DMS 273 treated with DMSO at 0.1 percent for 48 hours (cell line): ENCODE data around the gene YBX1.
"Not testable (repeated sequence)": the region's sequence is repeated elsewhere in the genome, so short reads cannot be mapped to it uniquely, and the experiment has no call there.

Experiments
- DNase-seq: peaks from one replicate; lab custom pipeline; 2025; lab: John Stamatoyannopoulos, UW

The YBX1 gene

DNA sequence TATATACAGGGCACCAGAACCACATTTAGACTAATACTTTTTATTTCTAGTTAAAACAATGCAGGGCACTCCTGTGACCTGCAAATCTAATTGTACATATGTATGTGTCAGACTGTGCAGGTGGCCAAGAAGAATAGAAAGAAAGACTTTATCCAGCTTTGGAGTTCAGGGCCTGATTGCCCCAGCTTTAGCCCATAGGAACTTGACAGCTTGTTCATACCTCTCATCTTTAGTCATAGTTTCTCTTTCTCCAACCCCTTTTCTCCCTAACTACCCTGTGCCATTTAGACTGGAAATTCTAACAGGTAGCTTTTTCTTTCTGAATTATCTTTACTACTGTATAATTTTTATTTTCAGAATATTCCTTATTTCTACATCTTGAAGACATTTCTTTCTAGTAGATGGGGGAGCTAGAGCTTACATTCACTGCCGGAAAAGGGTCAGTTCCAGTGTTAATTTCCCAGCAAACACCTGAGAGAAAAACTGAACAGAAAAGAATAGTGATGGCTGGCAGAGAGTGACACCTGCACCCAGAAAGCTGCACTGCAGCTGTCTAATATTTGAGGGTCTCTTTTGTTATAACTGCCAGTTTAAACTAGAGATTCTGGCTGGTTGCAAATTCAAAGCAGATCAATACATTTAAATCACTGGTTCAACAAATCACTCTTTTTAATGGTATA lies 8.4 kb downstream of the YBX1 start:
- no peak for DNase-seq

DNA sequence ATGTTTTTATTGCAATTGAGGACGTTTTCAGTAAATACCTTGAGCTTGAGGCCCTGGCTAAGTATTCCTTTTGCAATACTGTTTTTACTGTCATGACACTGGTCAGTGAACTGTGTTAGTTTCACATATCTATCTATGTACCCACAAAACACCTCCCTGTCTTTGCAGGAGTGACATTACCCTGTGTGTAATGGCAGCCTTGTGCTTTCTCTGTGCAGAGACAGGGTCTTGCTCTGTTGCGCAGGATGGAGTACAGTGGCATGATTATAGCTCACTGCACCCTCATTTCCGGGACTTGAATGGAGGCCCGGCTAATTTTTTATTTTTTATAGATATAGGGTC lies 8.9 kb downstream of the YBX1 start:
- no peak for DNase-seq

- DNase-seq: no peak
Measured at GRCh38 chr1:42692461-42692860, 10.2 kb downstream of the YBX1 start.

DNA sequence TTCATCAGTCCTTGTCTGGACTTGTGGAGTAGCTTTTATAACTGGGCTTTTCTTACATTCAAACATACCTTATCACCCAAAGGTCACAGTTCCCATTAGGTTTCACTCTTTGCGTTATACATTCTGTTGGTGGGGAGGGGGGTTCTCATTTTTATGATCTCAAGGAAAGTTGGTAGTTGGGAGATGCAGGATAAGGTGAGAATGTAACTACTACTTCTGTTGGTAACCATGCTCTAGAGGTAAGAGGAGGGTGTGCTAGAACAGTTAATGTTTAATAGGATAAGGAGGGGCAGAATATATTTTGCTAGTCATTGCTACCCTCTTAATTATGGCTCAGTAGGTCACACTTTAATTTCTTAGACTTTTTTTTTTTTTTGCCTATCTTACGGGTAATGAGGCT lies 10.7 kb downstream of the YBX1 start:
- no peak for DNase-seq

DNA sequence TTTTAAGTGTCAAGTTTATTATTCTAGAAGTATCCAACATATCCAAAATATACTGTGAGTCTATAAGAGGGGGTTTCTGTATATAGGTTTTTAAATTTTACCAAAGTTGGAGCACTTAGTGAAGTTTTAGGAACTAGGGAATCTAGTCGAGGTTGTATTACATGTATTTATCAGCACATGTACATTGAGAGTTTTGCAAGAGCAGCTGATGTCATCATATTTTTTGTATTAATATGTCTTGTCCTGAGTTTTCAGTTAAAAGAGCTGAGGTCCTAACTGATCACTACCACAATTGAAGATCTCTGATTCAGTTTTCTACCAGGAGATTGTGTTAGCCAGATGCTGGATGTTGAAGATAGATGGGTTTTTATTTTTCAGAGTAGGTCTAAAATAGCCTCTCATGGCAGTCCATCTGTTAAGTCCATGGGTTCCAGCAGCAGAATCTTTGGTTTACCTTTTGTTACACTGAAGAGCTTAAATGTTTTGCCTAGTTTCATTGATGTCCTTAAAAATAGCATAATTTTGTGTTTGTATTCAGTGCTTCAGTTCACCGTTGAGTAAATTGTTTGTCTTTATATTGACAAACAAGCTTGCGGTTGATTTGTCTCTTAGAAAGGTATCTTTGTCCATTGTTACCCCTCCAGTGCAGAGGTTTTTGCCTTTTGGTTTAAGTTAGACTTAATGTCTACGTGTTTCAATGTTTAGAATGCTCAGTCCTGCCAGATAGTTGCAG lies 16.0 kb downstream of the YBX1 start:
- DNase-seq: no peak

DNA sequence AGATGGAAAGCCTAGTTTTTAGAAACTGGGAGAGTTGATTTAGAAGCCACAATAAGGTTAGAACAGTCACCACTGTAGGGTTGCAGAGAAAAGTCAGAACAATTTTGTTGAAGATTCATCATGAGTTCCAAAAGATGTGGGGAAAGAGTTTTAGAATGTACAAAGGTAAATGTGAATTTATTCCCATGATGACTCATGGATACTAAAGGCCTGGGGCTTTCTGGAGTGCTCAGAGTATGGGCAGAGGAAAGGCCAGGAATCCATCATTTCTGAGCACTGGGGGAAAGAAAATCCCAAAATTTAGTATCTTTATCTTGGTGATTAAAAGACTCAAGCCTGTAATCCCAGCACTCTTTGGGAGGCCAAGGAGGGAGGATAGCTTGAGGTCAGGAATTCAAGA lies 17.8 kb downstream of the YBX1 start:
- DNase-seq: no peak

DNA sequence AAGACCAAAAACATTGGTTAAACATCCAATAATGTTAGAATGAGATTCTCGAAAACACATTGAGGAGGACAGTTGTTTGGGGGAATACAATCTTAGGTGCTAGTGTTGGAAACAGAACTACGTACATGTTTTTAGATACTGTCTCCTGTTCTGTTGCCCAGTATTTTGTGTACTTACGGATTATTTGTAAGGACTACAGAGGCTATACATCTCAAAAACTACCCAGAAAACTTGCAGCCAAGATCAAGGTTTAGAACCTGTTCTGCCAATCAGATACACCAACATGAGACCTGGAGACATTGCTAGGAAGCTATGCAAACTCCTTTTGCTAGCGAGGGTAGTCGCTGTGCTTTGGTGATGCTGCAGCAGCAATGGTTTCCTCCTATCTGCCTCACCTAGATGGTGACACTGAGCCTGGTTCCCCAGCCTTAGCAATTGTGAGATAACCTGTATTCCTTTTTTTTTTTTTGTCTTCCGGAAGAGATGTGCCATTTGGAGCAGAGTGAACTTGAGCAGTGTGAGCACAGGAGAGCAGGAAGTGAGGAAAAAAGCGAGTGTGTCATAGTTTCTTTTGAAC lies 21.8 kb downstream of the YBX1 start:
- DNase-seq: no peak

- DNase-seq: not testable (repeated sequence)
Measured at GRCh38 chr1:42712808-42713207, 30.6 kb downstream of the YBX1 start.

- DNase-seq: no peak
Measured at GRCh38 chr1:42713293-42713692, 31.1 kb downstream of the YBX1 start.

- DNase-seq: not testable (repeated sequence)
Measured at GRCh38 chr1:42714441-42714840, 32.2 kb downstream of the YBX1 start.

DNA sequence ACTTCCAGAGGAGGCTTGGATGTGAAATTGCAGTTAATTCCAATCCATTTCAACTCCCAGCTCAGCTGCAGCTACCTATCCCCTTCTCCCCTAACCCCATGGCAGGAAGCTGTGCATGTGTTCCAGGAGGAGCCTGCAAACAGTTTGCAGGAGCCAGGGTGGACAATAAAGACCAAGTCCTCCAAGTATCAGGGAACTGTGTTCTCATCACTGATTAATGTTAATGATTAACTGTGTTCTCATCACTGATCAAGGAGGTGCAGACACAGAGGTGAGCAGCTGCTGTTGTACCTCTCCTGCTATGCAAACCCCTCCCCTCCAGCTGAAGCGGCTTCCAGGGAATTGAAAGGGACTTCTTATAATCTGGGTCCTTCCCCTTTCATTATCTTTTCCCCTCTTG lies 38.6 kb downstream of the YBX1 start:
- no peak for DNase-seq

DNA sequence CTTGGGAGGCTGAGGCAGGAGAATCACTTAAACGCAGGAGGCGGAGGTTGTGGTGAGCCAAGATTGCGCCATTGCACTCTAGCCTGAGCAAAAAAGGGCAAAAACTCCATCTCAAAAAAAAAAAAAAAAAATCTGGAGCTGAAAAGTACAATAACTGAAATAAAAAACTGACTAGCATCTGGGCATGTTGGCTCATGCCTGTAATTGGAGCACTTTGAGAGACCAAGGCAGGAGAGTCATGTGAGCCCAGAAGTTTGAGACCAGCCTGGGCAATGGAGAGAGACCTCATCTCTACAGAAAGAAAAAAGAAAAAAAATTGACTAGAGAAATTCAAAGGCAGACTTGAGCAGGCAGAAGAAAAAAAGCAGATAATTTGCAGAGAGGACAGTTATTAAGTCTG lies 39.7 kb downstream of the YBX1 start:
- no peak for DNase-seq

DNA sequence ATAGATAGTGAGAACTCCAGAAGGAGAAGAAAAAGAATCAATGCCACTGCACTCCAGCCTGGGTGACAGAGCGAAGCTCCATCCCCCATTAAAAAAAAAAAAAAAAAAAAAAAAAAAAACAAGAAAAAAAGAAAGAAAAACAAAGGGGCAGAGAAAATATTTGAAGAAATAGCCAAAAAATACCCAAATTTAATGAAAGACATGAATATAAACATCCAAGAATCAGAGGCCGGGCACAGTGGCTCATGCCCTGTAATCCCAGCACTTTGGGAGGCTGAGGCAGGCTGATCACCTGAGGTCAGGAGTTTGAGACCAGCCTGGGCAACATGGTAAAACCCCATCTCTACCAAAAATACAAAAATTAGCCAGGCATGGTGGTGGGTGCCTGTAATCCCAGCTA lies 40.2 kb downstream of the YBX1 start:
- DNase-seq: not testable (repeated sequence)

- DNase-seq: no peak
Measured at GRCh38 chr1:42723511-42723910, 41.3 kb downstream of the YBX1 start.

GRCh38 chr1:42725820-42726219 lies 43.6 kb downstream of the YBX1 start:
- not testable (repeated sequence) for DNase-seq

DNA sequence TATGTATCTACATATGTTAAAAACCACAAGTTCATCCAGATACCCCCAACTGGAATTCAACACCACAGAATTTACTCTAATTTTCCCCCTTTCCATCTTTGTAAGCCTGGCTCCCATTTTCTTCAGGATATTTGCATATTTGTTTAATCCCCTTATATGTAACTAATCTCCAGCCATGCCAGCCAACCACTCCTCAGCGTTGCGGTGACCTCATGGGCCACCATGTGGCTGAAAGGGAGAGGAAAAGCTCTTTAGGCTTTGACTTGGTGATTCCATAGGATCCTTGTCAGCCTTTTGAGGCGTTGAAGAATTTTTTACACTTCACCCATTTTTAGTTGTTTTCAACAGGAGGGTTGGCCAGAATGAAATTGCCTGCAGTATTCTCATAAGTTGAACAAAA lies 47.8 kb downstream of the YBX1 start:
- no peak for DNase-seq

GRCh38 chr1:42730988-42731387 lies 48.8 kb downstream of the YBX1 start:
- no peak for DNase-seq

DNA sequence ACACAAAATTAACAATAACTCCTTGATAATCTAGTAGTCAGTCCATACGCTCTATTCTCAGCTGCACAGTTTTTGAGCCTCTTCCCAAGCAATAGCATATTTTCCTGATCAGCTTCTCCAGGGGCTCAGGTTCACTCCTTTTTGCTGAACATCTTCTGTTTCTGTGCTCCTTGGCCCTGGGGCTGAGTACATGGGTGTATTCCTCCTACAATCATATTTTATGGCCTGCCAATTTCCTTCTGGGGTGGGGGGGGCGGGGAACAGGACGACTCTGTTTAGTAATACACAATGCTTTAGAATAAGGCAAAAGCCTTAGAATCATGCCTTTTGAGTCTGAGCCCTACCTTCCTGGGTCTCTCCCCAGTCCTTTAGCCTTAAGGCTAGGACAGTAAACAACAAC lies 49.4 kb downstream of the YBX1 start:
- DNase-seq: no peak

DNA sequence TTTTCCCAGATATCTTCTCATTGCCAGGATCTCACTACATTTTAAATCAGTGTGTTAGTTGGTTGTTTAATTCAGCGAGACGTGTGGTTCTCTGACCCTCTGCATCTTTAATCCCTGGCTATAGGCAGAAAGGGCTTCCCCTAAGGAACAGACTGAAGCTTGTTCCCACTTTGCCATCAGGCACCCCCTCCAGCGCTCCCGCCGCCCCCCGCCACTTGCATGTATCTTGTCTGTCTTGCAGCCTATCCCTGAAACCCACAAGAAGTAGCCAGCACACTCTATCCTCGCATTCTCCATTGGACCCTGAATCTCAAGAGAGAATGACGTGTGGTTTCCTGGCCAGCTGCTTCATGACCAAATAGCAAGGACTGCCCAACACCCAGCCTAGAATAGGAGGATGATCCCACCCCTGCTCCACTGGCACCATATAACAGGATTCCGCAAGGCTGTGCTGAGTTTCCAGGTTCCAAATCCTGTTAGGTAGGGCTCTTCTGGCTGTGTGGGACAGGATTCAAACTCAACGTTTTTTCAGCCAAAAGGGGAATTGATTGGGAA lies 50.0 kb downstream of the YBX1 start:
- DNase-seq: no peak

DNA sequence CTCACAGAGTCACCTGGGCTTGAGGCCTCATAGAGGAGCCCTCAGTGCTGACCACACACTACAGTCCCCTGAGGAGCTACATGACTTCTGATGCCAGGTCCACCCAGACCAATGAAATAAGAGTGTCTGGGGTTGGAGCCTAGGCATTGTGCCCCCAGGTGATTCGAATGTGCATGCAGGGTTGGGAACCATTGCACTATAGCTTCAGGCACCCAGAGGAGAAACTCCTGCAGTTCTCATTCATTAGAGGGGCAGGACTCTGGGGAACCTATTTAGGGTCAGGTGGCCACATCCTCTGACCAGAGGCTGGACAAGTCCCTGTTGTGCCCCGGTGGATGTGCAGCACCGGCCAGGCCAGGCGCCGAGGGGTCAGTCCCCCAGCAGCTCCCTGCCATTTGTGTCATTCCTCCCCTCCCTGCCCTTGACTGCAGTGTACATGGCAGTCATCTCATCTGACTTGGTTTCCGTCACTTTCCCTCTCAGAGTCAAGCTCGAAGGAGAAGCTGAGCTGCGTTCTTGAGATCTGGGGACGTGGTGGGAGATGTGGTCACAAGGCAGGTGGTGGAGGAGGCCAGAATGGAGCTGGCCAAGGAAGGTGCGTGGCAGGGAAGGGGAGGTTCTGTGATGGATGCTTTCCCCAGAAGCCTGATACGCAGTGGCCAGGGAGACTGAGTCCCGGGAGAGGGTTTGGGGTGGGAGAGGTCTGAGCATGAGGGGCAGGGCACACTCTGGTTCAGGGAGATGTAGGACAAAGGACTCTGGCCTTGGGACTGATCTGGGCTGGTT lies 51.4 kb downstream of the YBX1 start:
- DNase-seq: no peak

- no peak for DNase-seq
Measured at GRCh38 chr1:42734201-42735035, 52.2 kb downstream of the YBX1 start.

GRCh38 chr1:42735056-42735455 lies 52.8 kb downstream of the YBX1 start:
- DNase-seq: no peak
